ENCODE results near the gene KRTAP10-4. TPM values are rescaled to one million over a fixed set of nuclear protein-coding genes. Genes with fewer than 3 reads are reported as not detected.
"Not testable (repeated sequence)": the region's sequence is repeated elsewhere in the genome, so short reads cannot be mapped to it uniquely, and the experiment has no call there.

The KRTAP10-4 gene, protein sequence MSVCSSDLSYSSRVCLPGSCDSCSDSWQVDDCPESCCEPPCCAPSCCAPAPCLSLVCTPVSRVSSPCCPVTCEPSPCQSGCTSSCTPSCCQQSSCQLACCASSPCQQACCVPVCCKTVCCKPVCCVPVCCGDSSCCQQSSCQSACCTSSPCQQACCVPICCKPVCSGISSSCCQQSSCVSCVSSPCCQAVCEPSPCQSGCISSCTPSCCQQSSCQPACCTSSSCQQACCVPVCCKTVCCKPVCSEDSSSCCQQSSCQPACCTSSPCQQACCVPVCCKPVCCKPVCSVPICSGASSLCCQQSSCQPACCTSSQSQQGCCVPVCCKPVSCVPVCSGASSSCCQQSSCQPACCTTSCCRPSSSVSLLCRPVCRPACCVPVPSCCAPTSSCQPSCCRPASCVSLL
- total RNA-seq (not detected), polyA plus RNA-seq (not detected)
- long read RNA-seq, donor 1 = 0 reads
- long read RNA-seq, donor 2 = 0 reads
- long read RNA-seq, donor 3 = 0 reads

DNA sequence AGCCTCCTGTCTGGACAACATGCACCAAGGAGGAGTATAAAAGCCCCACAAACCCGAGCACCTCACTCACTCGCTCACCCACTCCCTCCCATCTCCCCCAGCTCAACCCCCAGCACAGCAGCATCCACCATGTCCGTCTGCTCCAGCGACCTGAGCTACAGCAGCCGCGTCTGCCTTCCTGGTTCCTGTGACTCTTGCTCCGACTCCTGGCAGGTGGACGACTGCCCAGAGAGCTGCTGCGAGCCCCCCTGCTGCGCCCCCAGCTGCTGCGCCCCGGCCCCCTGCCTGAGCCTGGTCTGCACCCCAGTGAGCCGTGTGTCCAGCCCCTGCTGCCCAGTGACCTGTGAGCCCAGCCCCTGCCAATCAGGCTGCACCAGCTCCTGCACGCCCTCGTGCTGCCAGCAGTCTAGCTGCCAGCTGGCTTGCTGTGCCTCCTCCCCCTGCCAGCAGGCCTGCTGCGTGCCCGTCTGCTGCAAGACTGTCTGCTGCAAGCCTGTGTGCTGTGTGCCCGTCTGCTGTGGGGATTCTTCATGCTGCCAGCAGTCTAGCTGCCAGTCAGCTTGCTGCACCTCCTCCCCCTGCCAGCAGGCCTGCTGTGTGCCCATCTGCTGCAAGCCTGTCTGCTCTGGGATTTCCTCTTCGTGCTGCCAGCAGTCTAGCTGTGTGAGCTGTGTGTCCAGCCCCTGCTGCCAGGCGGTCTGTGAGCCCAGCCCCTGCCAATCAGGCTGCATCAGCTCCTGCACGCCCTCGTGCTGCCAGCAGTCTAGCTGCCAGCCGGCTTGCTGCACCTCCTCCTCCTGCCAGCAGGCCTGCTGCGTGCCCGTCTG, at the start of gene KRTAP10-4:
KRTAP10-4 (plus strand) TSS at position 100 of the 827 bp plus-strand sequence; CDS start at position 130, 30 bp downstream.
- H3K9me3 ChIP-seq; H3K27ac ChIP-seq; DNase-seq; intact Hi-C loops (cut with DNase I); H3K4me3 ChIP-seq; H3K4me1 ChIP-seq (ENCODE audit: insufficient read depth); H3K36me3 ChIP-seq; H3K27me3 ChIP-seq: not testable (repeated sequence)
- 47 to 61% (median 47%) methylated on average over 13 to 22 of the region's 25 CpGs for WGBS, 3 donors

DNA sequence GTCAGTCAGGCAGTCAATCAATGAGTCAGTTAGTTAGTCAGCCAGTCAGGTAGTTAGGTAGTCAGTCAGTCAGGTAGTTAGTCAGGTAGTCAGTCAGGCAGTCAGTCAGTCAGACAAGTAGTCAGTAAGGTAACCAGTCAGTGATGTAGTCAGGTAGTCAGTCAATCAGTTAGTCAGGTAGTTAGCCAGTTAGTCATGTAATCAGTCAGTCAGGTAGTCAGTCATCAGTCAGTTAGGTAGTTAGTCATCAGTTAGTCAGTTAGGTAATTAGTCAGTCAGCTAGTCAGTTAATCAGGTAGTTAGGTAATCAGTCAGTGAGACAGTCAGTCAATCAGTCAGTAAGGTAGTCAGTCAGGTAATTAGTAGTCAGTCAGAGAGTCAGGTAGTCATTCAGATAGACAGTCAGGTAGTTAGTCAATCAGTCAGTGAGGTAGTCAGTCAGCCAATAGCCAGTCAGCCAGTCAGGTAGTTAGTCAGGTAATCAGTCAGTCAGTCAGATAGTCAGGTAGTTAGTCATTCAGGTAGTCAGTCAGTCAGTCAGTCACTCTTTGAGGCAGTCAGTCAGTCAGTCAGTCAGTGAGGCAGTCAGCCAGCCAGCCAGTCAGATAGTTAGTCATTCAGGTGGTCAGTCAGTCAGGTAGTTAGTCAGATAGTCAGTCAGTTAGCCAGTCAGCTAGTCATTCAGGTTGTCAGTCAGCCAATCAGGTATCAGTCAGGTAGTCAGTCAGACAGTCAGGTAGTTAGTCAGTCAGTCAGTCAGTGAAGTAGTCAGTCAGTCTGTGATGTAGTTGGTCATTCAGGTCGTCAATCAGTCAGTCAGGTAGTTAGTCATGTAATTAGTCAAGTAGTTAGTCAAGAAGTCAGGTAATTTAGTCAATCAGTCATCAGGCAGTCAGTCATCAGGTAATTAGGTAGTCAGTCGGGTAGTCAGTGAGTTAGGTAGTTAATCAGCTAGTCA, 48.8 kb upstream of the KRTAP10-4 start:
- Histone ChIP-seq H3K4me1 (ENCODE audit: insufficient read depth) (no peaks in the 10 kb centered on the region), H3K27me3 (no peaks in the 10 kb centered on the region), H3K36me3 (no peaks in the 10 kb centered on the region), H3K4me3 (no peak overlapping the region), H3K27ac (no peak overlapping the region), H3K9me3 (no peaks in the 10 kb centered on the region)
- intact Hi-C loops (cut with DNase I) = loop anchor here in 1 of 4 donors (10.0 kb wide), 1 partner anchor 200 kb away; no protein-coding TSS in a partner anchor
- TF ChIP-seq, protein P1, sequence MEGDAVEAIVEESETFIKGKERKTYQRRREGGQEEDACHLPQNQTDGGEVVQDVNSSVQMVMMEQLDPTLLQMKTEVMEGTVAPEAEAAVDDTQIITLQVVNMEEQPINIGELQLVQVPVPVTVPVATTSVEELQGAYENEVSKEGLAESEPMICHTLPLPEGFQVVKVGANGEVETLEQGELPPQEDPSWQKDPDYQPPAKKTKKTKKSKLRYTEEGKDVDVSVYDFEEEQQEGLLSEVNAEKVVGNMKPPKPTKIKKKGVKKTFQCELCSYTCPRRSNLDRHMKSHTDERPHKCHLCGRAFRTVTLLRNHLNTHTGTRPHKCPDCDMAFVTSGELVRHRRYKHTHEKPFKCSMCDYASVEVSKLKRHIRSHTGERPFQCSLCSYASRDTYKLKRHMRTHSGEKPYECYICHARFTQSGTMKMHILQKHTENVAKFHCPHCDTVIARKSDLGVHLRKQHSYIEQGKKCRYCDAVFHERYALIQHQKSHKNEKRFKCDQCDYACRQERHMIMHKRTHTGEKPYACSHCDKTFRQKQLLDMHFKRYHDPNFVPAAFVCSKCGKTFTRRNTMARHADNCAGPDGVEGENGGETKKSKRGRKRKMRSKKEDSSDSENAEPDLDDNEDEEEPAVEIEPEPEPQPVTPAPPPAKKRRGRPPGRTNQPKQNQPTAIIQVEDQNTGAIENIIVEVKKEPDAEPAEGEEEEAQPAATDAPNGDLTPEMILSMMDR (IDR thresholded peaks at IDR 0.05) = no peak
- TF ChIP-seq POLR2A (IDR thresholded peaks at IDR 0.05) = no peak
- TF ChIP-seq EP300 (IDR thresholded peaks at IDR 0.05) = no peak
- WGBS, 3 donors = 70 to 84% (median 72%) methylated on average over 2 of the region's 2 CpGs
- DNase-seq = no peak

GRCh38 chr21:44525391-44526095, 48.0 kb upstream of the KRTAP10-4 start:
- Histone ChIP-seq H3K4me3 (no peak overlapping the region), H3K36me3 (no peaks in the 10 kb centered on the region), H3K27me3 (no peaks in the 10 kb centered on the region), H3K27ac (no peak overlapping the region), H3K4me1 (ENCODE audit: insufficient read depth) (no peaks in the 10 kb centered on the region), H3K9me3 (no peaks in the 10 kb centered on the region)
- 82 to 85% (median 85%) methylated on average over 20 of the region's 20 CpGs for WGBS, 3 donors
- peak in 1 of 5 donors; percentile 19 for DNase-seq
- TF ChIP-seq EP300 (IDR thresholded peaks at IDR 0.05) = no peak
- TF ChIP-seq, protein P1 (IDR thresholded peaks at IDR 0.05) = no peak
- no peak for TF ChIP-seq POLR2A (IDR thresholded peaks at IDR 0.05)
- intact Hi-C loops (cut with DNase I) = loop anchor here in 1 of 4 donors (10.0 kb wide), 1 partner anchor 199 kb away; no protein-coding TSS in a partner anchor
